SK-N-MC (cell line): ENCODE results near the gene NUP62.

Source experiments
- EZH2 ChIP-seq: fragments of 200-600 bp; sonication (generic); IDR thresholded peaks from one replicate; pipeline ENCODE4 v1.6.1; 2017; ENCODE audit warnings: antibody characterized with exemption
- POLR2AphosphoS5 ChIP-seq: IDR thresholded peaks from 2 replicates; pipeline ENCODE4 v1.6.1; 2012; ENCODE audit warnings: mild to moderate bottlenecking, low read depth, low read length, borderline replicate concordance

DNA sequence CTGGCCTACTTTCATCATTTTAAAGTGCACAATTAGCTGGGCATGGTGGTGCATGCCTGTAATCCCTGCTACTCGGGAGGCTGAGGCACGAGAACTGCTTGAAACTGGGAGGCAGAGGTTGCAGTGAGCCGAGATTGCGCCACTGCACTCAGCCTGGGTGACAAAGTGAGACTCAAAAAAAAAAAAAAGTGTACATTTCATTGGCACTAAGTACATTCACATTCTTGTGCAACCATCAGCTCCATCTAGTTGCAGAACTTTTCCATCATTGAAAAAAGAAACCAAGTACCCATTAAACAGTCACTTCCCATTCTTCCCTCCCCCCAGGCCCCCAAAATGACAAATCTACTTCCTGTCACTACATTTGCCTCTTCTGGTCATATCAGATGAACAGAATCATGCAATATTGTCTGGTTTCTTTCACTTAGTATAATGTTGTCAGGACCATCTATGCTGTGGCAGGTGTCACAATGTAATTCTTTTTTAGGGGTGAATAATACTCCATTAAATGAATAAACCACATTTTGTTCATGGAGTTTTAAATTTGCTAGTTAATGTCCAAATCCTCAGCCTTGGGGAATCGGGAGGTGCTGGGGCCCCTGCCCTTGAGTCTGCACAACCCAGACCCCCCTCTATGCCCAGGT is 39.1 kb upstream of the NUP62 start:
- TF ChIP-seq POLR2AphosphoS5 = no peak
- TF ChIP-seq EZH2 = no peak
